BE2C (cell line): Measurements from ENCODE around the gene WWOX.

Experiments
- DNase-seq: peaks from one replicate; pipeline ENCODE4 v3.0.0-alpha.2; 2020
- H3K27me3 ChIP-seq: fragments of 250-450 bp; sonication (Bioruptor Pico); 2 replicates; pipeline ENCODE4 v1.5.1; 2020; ENCODE audit warnings: mild to moderate bottlenecking
- H3K36me3 ChIP-seq: fragments of 250-450 bp; sonication (Bioruptor Pico); 2 replicates; pipeline ENCODE4 v1.5.1; 2020; ENCODE audit warnings: mild to moderate bottlenecking
- H3K4me1 ChIP-seq: fragments of 250-450 bp; sonication (Bioruptor Pico); 2 replicates; pipeline ENCODE4 v1.5.1; 2020
- H3K4me3 ChIP-seq: 2 replicates; pipeline ENCODE4 v1.5.1; 2011; ENCODE audit warnings: low read depth, low read length
- H3K9me3 ChIP-seq: fragments of 250-450 bp; sonication (Bioruptor Pico); 2 replicates; pipeline ENCODE4 v1.5.1; 2020
- CTCF ChIP-seq: IDR thresholded peaks from 2 replicates; pipeline ENCODE4 v1.5.1; 2012; ENCODE audit warnings: mild to moderate bottlenecking, low read depth, low read length

The WWOX gene

DNA sequence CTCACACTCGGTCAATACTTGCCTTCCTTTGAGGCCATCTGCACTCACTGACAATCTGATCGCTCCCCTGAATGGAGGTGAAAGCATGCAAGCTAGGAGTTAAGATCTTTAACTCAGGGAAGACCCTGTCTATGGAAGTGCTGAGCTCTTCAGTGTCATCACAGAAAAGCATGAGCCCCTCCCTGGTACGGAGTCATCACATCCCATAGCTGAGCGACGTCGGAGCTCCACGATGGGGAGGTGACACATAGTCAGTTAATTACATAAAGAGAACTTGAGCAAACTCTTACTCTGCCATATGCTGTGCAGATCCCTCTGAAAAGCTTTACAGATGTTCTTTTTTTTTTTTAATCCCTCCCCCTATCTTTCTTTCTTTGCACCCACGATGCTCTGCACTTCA is 463.2 kb downstream of the WWOX start:
- Histone ChIP-seq H3K36me3 (no peaks in the 10 kb centered on the region), H3K27me3 (no peaks in the 10 kb centered on the region), H3K4me1 (no peaks in the 10 kb centered on the region), H3K9me3 (no peaks in the 10 kb centered on the region; the same call in 1 of the 2 replicates), H3K4me3 (no peak overlapping the region)
- DNase-seq: no peak
- no peak for TF ChIP-seq CTCF

- TF ChIP-seq CTCF: no peak
- no peaks in the 10 kb centered on the region for H3K36me3 ChIP-seq
- no peak for DNase-seq
- H3K27me3 ChIP-seq: no peaks in the 10 kb centered on the region
- H3K4me3 ChIP-seq: no peak overlapping the region
- no peaks in the 10 kb centered on the region for H3K4me1 ChIP-seq
- no peaks in the 10 kb centered on the region; the same call in 1 of the 2 replicates for H3K9me3 ChIP-seq
Measured at GRCh38 chr16:78563905-78564304, 464.5 kb downstream of the WWOX start.

- no peak overlapping the region for H3K4me3 ChIP-seq
- H3K27me3 ChIP-seq: no peaks in the 10 kb centered on the region
- no peaks in the 10 kb centered on the region for H3K4me1 ChIP-seq
- no peaks in the 10 kb centered on the region for H3K36me3 ChIP-seq
- no peaks in the 10 kb centered on the region; the same call in 1 of the 2 replicates for H3K9me3 ChIP-seq
- TF ChIP-seq CTCF: no peak
- DNase-seq: no peak
Measured at GRCh38 chr16:78566397-78567073, 467.1 kb downstream of the WWOX start.

- Histone ChIP-seq H3K9me3 (no peaks in the 10 kb centered on the region), H3K27me3 (no peaks in the 10 kb centered on the region), H3K36me3 (no peaks in the 10 kb centered on the region), H3K4me3 (no peak overlapping the region), H3K4me1 (no peaks in the 10 kb centered on the region)
- no peak for TF ChIP-seq CTCF
- no peak for DNase-seq
Measured at GRCh38 chr16:78570399-78571141, 471.1 kb downstream of the WWOX start.

DNA sequence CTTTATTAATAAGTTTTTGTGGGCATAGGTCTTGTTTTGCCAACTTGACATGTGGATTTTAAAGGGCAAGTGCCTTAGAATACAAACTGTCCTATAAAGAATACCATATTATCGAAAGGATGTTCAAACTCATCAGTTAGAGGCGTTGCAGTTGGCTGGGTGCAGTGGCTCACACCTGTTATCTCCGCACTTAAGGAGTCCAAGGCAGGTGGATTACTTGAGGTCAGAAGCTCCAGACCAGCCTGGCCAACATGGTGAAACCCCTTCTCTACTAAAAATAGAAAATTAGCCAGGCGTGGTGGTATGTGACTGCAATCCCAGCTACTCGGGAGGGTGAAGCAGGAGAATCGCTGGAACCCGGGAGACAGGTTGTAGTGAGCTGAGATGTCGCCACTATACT is 472.0 kb downstream of the WWOX start:
- no peak for TF ChIP-seq CTCF
- Histone ChIP-seq H3K9me3 (no peaks in the 10 kb centered on the region), H3K4me1 (no peaks in the 10 kb centered on the region), H3K36me3 (no peaks in the 10 kb centered on the region), H3K4me3 (no peak overlapping the region), H3K27me3 (no peaks in the 10 kb centered on the region)
- no peak for DNase-seq

GRCh38 chr16:78571898-78572358 is 472.5 kb downstream of the WWOX start:
- DNase-seq: no peak
- no peaks in the 10 kb centered on the region for H3K36me3 ChIP-seq
- H3K9me3 ChIP-seq: no peaks in the 10 kb centered on the region
- H3K4me1 ChIP-seq: no peaks in the 10 kb centered on the region
- H3K27me3 ChIP-seq: no peaks in the 10 kb centered on the region
- TF ChIP-seq CTCF: no peak
- H3K4me3 ChIP-seq: no peak overlapping the region
